ENCODE results near the gene PAX7.
"Not testable (repeated sequence)": the region's sequence is repeated elsewhere in the genome, so short reads cannot be mapped to it uniquely, and the experiment has no call there.

Gene PAX7

GRCh38 chr1:18761948-18762840 is 131.5 kb downstream of the PAX7 start:
- no peak for DNase-seq (ENCODE audit: low spot score)

GRCh38 chr1:18764362-18764761 is 133.7 kb downstream of the PAX7 start:
- DNase-seq (ENCODE audit: low spot score) = no peak

- DNase-seq (ENCODE audit: low spot score) = no peak
These were observed 135.1 kb downstream of the PAX7 start for GRCh38 chr1:18765725-18766124.

GRCh38 chr1:18766328-18766727 is 135.7 kb downstream of the PAX7 start:
- DNase-seq (ENCODE audit: low spot score) = no peak

GRCh38 chr1:18767576-18767975 is 136.9 kb downstream of the PAX7 start:
- not testable (repeated sequence) for DNase-seq (ENCODE audit: low spot score)

GRCh38 chr1:18768086-18768485 is 137.4 kb downstream of the PAX7 start:
- DNase-seq (ENCODE audit: low spot score) = no peak

- DNase-seq (ENCODE audit: low spot score) = no peak
These were observed 138.5 kb downstream of the PAX7 start for GRCh38 chr1:18769140-18769539.

GRCh38 chr1:18770799-18771198 is 140.2 kb downstream of the PAX7 start:
- DNase-seq (ENCODE audit: low spot score) = no peak

- DNase-seq (ENCODE audit: low spot score) = no peak
These were observed 143.1 kb downstream of the PAX7 start for GRCh38 chr1:18773753-18774152.

- no peak for DNase-seq (ENCODE audit: low spot score)
These were observed 144.7 kb downstream of the PAX7 start for GRCh38 chr1:18775341-18775740.

- no peak for DNase-seq (ENCODE audit: low spot score)
These were observed 146.1 kb downstream of the PAX7 start for GRCh38 chr1:18776777-18777176.

GRCh38 chr1:18778437-18778836 is 147.8 kb downstream of the PAX7 start:
- no peak for DNase-seq (ENCODE audit: low spot score)

- no peak for DNase-seq (ENCODE audit: low spot score)
These were observed 150.4 kb downstream of the PAX7 start for GRCh38 chr1:18781031-18781430.

GRCh38 chr1:18783705-18784481 is 153.2 kb downstream of the PAX7 start:
- no peak for DNase-seq (ENCODE audit: low spot score)

GRCh38 chr1:18784482-18784831 is 153.8 kb downstream of the PAX7 start:
- DNase-seq (ENCODE audit: low spot score) = no peak

GRCh38 chr1:18786149-18786548 is 155.5 kb downstream of the PAX7 start:
- no peak for DNase-seq (ENCODE audit: low spot score)

- DNase-seq (ENCODE audit: low spot score) = no peak
These were observed 157.3 kb downstream of the PAX7 start for GRCh38 chr1:18787825-18788385.

GRCh38 chr1:18789246-18789645 is 158.6 kb downstream of the PAX7 start:
- DNase-seq (ENCODE audit: low spot score) = no peak

GRCh38 chr1:18792747-18793146 is 162.1 kb downstream of the PAX7 start:
- no peak for DNase-seq (ENCODE audit: low spot score)

- no peak for DNase-seq (ENCODE audit: low spot score)
These were observed 162.5 kb downstream of the PAX7 start for GRCh38 chr1:18793164-18793563.

GRCh38 chr1:18794051-18794450 is 163.4 kb downstream of the PAX7 start:
- no peak for DNase-seq (ENCODE audit: low spot score)

GRCh38 chr1:18794561-18794960 is 163.9 kb downstream of the PAX7 start:
- no peak for DNase-seq (ENCODE audit: low spot score)

Measured in CD4-positive, alpha-beta T cell treated with Interleukin-15 for 4 hours (primary cell).